Measurements from ENCODE around the gene NPSR1. TPM values are rescaled to one million over a fixed set of nuclear protein-coding genes. Genes with fewer than 3 reads are reported as not detected.

NPSR1 gene
- total RNA-seq, 1 experiment from 2014 or later: not detected

- TF ChIP-seq CTCF (IDR thresholded peaks at IDR 0.05; ENCODE audit: unreplicated experiment): no peak
- Mint-ChIP-seq H3K27me3 (ENCODE audit: insufficient read depth, unreplicated experiment) (no peaks in the 10 kb centered on the region), H3K4me1 (ENCODE audit: insufficient read depth, unreplicated experiment) (peaks cover 7% of the 10 kb centered on the region), H3K4me3 (ENCODE audit: unreplicated experiment) (no peak overlapping the region), H3K9me3 (ENCODE audit: unreplicated experiment) (no peaks in the 10 kb centered on the region), H3K36me3 (ENCODE audit: insufficient read depth, unreplicated experiment) (peaks cover 12% of the 10 kb centered on the region), H3K27ac (ENCODE audit: low read depth, unreplicated experiment) (no peak overlapping the region)
- POLR2A ChIA-PET: interaction anchor here (0.7 kb wide), 1 partner anchor 34 kb away, joined by 3 read pairs; no protein-coding TSS in a partner anchor
- no TSS peak for BruUV-seq (replicated peaks)
- CTCF ChIA-PET: interaction anchor here (0.7 kb wide), 1 partner anchor 601 kb away, joined by 4 read pairs; no protein-coding TSS in a partner anchor
- DNase-seq (ENCODE audit: unreplicated experiment): no peak
- intact Hi-C loops (cut with micrococcal nuclease): no loop called here
Observed at GRCh38 chr7:34750209-34750608, 92.2 kb downstream of the NPSR1 start.

- Mint-ChIP-seq H3K27me3 (ENCODE audit: insufficient read depth, unreplicated experiment) (no peaks in the 10 kb centered on the region), H3K4me1 (ENCODE audit: insufficient read depth, unreplicated experiment) (peaks cover 7% of the 10 kb centered on the region), H3K4me3 (ENCODE audit: unreplicated experiment) (no peak overlapping the region), H3K36me3 (ENCODE audit: insufficient read depth, unreplicated experiment) (peaks cover 12% of the 10 kb centered on the region), H3K27ac (ENCODE audit: low read depth, unreplicated experiment) (no peak overlapping the region), H3K9me3 (ENCODE audit: unreplicated experiment) (no peaks in the 10 kb centered on the region)
- TF ChIP-seq CTCF (IDR thresholded peaks at IDR 0.05; ENCODE audit: unreplicated experiment): no peak
- no TSS peak for BruUV-seq (replicated peaks)
- intact Hi-C loops (cut with micrococcal nuclease): no loop called here
- DNase-seq (ENCODE audit: unreplicated experiment): no peak
- ChIA-PET CTCF (interaction anchor here (0.7 kb wide), 1 partner anchor 602 kb away, joined by 4 read pairs; no protein-coding TSS in a partner anchor), POLR2A (interaction anchor here (0.7 kb wide), 1 partner anchor 33 kb away, joined by 3 read pairs; no protein-coding TSS in a partner anchor)
Observed at GRCh38 chr7:34750636-34751035, 92.6 kb downstream of the NPSR1 start.

GRCh38 chr7:34751725-34752643 lies 94.0 kb downstream of the NPSR1 start:
- no peaks in the 10 kb centered on the region for H3K9me3 Mint-ChIP-seq (ENCODE audit: unreplicated experiment)

More at GRCh38 chr7:34751725-34752643, 94.0 kb downstream of the NPSR1 start:
- CTCF ChIA-PET: no interaction called here
- Mint-ChIP-seq H3K4me1 (ENCODE audit: insufficient read depth, unreplicated experiment) (peaks cover 7% of the 10 kb centered on the region), H3K27ac (ENCODE audit: low read depth, unreplicated experiment) (no peak overlapping the region), H3K27me3 (ENCODE audit: insufficient read depth, unreplicated experiment) (no peaks in the 10 kb centered on the region), H3K4me3 (ENCODE audit: unreplicated experiment) (no peak overlapping the region), H3K36me3 (ENCODE audit: insufficient read depth, unreplicated experiment) (peaks cover 12% of the 10 kb centered on the region)
- POLR2A ChIA-PET: no interaction called here
- intact Hi-C loops (cut with micrococcal nuclease): no loop called here
- TF ChIP-seq CTCF (IDR thresholded peaks at IDR 0.05; ENCODE audit: unreplicated experiment): no peak
- DNase-seq (ENCODE audit: unreplicated experiment): no peak
- BruUV-seq (replicated peaks): no TSS peak
